ENCODE data around the gene RNFT1. TPM values are rescaled to one million over a fixed set of nuclear protein-coding genes. Genes with fewer than 3 reads are reported as not detected.
"Not testable (repeated sequence)": the region's sequence is repeated elsewhere in the genome, so short reads cannot be mapped to it uniquely, and the experiment has no call there.

Gene RNFT1, protein sequence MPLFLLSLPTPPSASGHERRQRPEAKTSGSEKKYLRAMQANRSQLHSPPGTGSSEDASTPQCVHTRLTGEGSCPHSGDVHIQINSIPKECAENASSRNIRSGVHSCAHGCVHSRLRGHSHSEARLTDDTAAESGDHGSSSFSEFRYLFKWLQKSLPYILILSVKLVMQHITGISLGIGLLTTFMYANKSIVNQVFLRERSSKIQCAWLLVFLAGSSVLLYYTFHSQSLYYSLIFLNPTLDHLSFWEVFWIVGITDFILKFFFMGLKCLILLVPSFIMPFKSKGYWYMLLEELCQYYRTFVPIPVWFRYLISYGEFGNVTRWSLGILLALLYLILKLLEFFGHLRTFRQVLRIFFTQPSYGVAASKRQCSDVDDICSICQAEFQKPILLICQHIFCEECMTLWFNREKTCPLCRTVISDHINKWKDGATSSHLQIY
- total RNA-seq = 15.0 TPM

DNA sequence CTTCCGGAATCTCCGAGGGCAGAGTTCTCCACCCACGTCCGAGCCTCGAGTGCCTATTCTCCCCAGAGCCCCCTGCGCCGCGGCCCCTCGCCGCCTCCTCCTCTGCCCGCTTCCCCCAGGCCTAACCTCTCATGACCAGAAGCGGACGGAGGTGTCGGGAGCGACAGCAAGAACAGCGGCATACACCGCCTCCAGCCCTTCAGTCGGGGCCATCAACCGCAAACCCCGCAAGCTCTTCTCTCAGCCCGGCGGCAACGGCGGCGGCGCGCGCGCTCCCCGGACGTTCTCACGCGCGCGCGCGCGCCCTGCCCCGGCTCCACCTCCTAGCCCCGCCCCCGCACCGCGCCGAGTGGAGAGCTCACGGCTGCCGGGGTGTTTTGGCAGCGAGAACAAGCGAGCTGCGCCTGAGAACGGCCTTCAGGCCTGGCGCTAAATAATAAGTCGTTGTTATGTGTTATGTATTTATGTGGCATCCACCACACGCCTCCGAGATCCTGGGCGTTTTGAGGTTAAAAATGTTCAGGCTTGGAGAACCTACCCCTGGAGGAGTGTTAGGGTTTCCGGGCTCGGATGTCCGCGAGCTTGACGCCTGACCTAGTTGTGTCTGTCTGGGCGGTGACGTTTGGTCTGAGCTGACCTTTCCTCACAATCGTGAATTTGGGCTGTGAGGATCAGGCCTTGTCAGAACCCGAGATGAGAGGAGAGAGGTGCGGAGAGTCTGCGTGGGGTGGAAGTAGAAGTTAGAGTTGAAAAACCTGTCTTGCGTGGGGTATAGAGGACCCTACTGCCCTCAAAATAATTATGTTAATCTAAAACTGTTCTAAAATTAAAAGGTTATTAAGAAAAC, at the start of gene RNFT1:
RNFT1 (minus strand) TSS at position 259 of the 847 bp plus-strand sequence; CDS start at position 182, 77 bp downstream.
- peak; percentile 90 for DNase-seq (ENCODE audit: low spot score)

DNA sequence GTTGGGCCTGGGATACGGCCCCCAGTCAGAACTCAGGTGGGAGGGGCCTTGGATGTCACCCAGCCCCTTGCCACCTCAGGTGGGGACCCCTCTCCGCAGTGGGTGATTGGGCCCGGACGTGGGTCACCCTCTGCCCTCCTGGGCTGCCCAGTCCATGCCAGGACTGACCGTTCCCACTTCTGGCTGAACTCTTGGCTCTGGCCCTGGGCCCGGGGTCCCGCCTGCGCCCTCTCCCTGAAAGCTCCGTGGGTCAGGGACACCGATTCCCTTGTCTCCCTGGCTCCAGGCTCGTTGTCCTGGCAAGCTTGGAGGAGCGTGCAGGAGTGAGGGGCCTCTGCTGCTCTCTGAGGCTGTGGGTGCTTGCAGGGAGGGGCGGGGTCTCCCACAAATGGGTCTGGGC, 44.8 kb upstream of the RNFT1 start:
- not testable (repeated sequence) for DNase-seq (ENCODE audit: low spot score)

DNA sequence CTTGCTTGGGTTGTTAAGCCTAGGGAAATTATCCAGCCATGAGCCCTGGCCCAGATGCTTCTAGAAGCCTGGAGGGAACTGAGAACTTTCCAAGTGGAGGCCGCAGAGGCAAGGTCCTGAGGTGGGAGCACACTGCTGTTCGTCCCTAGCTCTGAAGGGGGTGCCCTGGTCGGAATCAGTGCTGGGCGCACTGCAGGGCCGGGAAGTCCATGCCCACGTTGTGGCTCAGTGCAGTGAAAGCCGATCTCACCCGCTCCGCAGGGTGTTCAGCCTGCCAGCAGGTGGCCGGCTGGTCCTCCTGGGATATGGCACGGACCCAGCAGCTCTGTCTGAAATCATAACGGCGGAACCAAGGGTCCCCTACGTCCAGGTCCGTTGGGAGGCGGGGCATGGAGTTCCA, 43.8 kb upstream of the RNFT1 start:
- DNase-seq (ENCODE audit: low spot score) = not testable (repeated sequence)

DNA sequence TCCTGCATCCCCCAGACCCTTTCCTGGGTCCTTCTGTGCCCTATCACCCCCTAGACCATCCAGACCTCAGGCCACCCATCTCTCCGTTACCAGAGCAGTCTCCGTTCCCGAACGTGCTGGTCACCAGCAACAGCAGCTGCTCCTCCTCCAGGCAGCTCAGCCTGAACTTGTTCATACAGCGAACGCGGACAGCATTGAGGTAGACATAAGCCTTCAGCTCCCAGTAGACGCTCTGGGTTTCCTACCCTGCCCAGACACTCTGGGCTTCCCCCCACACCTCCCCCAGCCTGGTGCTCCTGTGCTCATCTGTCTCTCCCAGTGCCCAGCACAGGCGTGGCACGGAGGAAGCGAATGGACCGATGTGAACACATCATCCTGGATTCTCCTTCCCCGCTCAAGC, 41.6 kb upstream of the RNFT1 start:
- no peak for DNase-seq (ENCODE audit: low spot score)

DNA sequence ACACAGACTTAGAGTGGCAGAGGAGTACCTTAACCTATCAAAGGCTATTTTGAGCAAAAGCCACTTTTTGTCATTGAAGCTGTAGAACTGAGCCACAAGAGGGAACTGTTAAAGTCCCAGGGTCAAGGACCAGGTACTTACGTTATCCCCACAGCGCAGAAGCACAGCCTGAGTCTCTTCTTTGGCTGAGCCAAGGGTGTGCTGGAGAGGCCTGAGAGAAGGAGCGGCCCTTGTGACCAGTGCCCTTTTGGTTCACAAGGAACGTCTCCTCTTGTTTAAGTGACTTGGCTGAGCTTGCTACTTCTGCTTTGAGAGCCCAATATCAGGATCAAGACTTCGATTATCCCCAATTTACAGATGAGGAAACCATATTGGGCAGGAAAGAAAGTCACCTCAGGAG, 40.0 kb upstream of the RNFT1 start:
- not testable (repeated sequence) for DNase-seq (ENCODE audit: low spot score)

DNA sequence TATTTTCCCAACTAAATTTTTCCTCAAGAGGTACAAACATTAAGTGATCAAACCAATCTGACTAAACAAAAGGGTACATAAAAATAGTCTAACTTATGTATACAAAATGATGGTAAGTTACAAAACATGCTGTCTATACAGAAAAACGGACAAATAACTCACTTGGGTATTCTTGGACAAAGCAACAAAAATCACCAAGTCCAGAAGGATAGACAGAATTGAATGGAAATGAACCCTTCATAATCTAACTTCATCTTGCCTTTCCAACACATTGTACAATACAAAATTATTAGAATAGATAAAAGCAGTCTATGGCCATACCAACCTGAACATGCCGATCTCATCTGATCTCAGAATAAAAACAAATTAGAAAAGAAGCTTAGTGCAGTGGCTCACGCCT, 37.9 kb upstream of the RNFT1 start:
- not testable (repeated sequence) for DNase-seq (ENCODE audit: low spot score)

DNA sequence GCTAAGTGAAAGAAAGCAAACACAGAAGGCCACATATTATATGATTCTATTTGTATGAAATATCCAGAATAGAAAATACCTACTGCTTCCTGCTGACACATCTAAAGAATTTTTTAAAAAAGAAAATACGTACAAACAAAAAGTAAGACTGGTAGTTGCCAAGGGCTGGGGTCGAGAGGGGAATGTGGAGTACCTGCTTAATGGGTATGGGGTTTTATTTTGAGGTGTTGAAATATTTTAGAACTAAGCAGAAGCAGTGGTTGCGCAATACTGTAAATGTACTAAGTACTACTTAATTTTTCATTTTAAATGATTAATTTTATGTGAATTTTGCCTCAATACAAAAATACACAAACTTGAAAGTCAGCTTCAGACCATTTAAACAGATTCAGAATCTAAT, 32.1 kb upstream of the RNFT1 start:
- DNase-seq (ENCODE audit: low spot score) = not testable (repeated sequence)

DNA sequence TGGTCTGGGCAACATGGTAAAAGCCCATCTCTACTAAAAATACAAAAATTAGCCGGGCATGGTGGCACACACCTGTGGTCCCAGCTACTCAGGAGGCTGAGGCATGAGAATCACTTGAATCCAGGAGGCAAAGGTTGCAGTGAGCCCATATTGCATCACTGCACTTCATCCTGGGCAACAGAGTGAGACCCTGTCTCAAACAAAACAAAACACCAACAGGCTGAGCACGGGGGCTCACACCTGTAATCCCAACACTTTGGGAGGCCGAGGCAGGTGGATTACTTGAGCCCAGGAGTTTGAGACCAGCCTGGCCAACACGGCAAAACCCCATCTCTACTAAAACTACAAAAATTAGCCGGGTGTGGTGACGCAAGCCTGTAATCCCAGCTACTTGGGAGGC, 10.6 kb upstream of the RNFT1 start:
- not testable (repeated sequence) for DNase-seq (ENCODE audit: low spot score)

DNA sequence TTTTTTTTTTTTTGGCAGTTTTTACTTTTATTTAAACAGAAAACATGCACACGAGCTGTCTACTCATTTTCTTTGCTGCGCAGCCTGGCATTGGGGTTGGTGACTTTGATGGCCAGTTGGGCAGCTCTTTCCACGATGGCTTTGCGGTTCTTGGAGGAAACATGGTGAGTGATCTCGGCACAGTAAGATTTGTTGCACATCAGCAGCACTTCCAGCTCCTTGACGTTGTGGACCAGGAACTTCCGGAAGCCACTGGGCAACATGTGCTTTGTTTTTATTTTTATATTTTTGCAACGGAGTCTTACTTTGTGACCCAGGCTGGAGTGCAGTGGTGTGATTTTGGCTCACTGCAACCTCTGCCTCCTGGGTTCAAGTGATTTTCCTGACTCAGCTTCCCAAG, 8.9 kb upstream of the RNFT1 start:
- not testable (repeated sequence) for DNase-seq (ENCODE audit: low spot score)

DNA sequence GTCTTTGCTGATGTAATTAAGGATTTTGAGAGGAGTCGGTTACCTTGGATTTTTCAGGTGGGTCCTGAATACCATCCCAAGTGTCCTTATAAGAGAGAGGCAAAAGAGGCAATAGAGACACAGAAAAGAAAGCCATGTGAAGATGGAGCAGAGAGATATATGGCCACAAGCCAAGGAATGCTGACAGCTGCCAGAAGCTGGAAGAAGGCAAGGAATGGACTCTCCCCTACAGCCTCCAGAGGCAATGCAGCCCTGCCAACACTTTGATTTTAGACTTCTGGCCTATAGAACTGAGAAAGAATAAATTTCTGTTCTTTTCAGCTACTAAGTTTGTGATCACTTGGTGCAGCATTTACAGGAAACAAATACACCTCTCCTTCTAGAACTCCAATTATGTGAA, 8.2 kb upstream of the RNFT1 start:
- DNase-seq (ENCODE audit: low spot score) = no peak

DNA sequence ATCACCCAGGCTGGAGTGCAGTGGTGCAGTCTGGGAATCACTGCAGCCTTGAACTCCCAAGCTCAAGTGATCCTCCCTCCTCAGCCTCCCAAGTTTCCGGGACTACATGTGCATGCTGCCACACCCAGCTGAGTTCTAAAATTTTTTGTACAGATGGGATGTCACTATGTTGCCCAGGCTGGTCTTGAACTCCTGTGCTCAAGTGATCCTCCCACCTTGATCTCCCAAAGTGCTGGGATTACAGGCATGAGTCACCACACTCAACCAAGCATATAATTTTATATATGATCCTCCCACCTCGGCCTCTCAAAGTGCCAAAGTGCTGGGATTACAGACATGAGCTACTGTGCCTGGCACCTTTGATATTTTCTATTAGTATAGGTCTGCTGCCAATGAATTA, 7.2 kb upstream of the RNFT1 start:
- DNase-seq (ENCODE audit: low spot score) = not testable (repeated sequence)

DNA sequence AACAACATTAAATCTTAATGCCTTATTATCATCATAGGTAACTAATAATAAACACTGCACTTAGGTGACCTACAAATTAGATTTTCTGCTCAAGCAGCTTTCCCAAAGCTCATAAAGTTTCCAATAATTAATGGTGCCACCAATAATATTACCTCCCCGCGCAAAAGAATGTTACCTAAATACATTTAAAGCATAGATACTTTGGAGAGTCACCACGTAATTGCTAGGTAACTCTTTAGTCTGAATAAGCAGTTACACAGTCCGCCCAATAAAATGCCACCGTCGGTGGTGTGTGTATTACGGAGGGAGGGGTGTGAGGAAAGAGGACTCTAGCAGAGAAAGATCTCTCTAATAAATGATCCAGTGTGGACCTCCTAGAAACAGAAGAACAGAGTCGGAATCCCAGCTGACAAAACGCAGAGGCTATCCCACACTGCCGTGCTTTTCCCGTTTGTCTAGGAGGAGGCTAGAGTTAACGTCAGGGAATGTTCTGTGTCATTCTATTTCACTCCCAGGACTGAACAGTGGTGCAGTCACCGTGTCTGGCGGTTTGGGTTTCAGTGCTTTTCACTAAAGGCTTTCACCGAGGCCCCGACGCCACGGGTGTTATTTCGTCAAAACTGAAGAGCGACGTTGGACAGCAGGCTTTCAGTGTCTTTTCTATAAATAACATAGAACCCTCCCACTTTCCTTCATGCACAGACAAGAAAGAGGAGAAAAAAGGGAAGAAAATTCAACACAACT, 630 bp downstream of the RNFT1 start:
- no peak for DNase-seq (ENCODE audit: low spot score)

DNA sequence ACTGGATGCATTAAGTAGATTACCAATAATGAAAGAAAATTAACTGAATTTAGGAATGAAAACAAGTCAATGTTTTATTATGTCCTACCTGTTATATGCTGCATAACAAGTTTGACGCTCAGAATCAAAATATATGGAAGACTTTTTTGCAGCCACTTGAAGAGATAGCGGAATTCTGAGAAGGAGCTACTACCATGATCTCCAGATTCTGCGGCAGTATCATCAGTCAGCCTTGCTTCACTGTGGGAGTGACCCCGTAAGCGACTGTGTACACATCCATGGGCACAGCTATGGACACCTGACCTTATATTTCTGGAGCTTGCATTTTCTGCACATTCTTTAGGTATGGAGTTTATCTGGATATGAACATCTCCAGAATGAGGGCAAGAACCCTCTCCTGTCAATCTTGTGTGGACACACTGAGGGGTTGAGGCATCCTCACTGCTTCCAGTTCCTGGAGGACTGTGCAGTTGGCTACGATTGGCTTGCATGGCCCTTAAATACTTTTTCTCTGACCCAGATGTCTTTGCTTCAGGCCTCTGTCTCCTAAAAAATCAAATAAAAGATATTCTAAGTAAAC, 1.7 kb downstream of the RNFT1 start:
- DNase-seq (ENCODE audit: low spot score) = no peak

DNA sequence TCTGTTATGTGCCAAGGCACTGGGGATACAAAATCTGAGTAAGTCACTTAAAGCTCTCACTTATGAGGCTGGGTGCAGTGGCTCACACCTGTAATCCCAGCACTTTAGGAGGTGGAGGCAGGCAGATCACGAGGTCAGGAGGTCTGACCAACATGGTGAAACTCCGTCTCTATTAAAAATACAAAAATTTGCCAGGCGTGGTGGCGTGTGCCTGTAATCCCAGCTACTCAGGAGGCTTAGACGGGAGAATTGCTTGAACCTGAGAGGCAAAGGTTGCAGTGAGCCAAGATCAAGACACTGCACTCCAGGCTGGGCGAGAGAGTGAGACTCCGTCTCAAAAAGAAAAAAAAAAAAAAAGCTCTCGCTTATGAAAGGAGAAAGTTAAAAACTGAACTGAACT, 5.0 kb downstream of the RNFT1 start:
- not testable (repeated sequence) for DNase-seq (ENCODE audit: low spot score)

DNA sequence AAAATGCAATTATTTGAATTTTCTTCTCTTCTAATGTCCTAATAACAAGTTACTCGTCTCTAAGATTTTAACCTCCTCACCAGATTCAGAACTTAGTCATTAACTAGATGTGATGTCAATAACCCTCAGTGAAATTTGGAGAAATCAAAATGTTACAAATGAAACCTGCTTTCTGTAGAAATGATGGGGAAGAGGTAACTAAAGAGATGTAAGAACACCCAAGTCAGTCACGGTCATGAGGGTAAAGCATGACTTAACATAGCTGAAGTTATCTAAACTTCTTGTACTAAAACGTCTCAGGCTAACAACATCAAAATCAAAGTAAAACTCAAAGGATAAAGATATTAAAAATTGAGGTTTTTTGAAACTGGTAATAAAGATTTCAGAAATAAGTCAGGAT, 9.7 kb downstream of the RNFT1 start:
- no peak for DNase-seq (ENCODE audit: low spot score)

DNA sequence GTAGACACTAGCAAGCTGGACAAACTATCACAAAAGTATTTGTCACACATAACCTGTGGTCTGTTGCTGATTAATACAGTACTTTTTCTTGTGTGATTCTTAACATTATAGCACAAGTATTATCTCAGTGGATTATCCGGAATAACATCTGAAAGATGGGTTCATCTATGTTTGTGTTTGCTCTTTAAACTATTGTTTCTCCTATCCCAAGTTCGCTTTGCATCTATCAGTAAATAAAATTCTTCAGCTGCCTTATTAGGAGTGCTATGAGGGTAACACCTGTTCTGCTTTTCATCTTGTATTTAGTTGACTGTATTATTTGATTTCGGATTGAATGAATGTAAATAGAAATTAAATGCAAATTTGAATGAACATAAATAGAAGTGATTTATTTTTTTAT, 14.5 kb downstream of the RNFT1 start:
- no peak for DNase-seq (ENCODE audit: low spot score)

DNA sequence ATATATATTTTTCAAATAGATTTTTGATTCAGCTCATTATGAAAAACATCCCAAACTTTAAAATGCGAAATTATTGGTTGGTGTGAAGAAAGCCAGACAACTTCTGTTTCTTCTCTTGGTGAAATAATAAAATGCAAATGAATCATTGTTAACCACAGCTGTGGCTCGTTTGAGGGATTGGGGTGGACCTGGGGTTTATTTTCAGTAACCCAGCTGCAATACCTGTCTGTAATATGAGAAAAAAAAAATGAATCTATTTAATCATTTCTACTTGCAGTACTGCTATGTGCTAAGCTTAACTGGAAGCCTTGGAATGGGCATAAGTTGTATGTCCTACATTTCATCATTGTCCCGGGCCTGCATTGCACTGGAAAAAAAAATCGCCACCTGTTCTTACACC, 17.2 kb downstream of the RNFT1 start:
- not testable (repeated sequence) for DNase-seq (ENCODE audit: low spot score)

DNA sequence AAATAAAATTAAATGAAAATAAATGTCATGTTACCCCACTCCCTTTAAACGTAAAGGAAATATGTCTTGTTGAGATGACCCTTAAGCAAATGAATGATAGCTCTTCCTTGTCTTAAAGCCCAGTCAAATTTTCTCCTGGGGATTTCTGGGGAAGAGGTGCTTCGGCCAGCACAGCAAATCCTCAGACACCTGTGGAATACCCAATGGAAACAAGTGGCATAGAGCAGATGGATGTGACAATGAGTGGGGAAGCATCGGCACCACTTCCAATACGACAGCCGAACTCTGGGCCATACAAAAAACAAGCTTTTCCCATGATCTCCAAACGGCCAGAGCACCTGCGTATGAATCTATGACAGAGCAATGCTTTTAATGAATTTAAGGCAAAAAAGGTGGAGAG, 18.1 kb downstream of the RNFT1 start:
- not testable (repeated sequence) for DNase-seq (ENCODE audit: low spot score)

DNA sequence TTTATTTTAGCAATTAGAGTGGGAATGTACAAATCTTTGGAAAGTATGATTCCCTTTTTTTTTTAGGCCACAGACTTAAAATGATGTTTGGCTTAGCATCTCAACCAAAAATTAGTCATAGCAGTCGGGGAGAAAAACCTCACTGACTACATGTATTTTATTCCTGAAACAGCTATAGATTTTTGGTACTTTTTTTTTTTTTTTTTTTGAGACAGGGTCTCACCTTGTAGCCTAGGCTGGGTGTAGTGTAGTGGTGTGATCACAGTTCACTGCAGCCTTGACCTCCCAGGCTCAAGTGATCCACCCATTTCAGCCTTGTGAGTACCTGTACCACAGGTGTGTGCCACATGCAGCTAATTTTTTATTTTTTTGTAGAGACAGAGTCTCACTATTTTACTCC, 23.4 kb downstream of the RNFT1 start:
- DNase-seq (ENCODE audit: low spot score) = no peak

DNA sequence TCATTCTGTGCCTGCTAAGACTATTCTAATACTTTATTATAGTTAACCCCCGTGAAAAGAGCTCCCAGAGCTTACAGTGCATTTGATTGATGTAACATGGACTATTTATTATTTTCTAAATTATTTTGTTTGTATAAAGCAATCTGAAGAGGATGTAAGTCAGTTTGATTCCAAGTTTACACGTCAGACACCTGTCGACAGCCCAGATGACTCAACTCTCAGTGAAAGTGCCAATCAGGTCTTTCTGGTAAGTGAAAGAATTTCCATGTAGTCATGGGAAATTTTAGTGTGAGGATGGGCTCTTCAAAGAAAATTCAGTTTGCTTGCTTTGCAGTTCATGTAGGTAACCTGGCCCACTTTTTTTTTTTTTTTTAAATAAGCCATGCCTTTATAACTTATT, 23.8 kb downstream of the RNFT1 start:
- DNase-seq (ENCODE audit: low spot score) = not testable (repeated sequence)

DNA sequence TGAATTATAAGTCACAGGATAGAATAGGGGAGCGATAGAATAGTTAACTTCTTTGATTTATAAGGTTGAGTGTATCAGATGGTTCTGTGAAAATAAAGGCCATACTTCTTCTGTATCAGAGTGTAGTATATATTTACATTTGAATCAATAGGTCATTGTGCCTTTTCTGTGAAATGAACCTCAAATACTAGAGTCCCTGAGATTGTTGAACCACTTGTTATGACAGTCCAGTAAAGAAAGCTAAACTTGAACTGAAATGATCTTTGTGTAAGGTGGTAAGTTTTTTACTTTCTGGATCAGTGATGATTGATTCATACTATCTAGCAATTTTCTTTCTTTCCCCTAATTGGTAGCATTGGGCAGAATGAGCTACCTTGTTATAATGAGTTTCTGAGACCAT, 31.2 kb downstream of the RNFT1 start:
- not testable (repeated sequence) for DNase-seq (ENCODE audit: low spot score)

DNA sequence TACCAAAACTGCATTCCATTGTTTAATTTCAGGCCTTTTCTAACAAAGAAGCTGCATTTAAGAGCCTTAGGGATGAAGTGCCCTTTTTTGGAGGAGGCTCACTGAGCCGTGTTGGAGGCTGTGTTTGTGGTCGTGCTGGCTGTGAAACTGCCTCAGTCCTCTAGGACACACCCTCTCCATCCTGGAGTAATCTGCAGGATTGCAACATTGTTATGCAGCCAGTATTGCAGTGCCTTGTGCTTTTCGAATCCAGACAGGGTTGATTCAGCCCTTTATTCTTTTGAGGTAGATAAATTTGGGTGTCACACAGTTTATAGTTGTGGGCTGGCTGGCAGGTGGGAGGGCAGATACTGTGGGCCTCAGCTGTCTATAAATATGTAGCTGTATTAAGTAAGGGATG, 33.8 kb downstream of the RNFT1 start:
- DNase-seq (ENCODE audit: low spot score) = not testable (repeated sequence)
